ENCODE results near the gene HDAC9. TPM values are rescaled to one million over a fixed set of nuclear protein-coding genes. Genes with fewer than 3 reads are reported as not detected.
A peak's percentile ranks its signal among the peaks of the same experiment; 100 is the strongest.

The HDAC9 gene
- total and polyA plus RNA-seq, 7 donors: 0.38 to 34.2 (median 16.8) TPM

DNA sequence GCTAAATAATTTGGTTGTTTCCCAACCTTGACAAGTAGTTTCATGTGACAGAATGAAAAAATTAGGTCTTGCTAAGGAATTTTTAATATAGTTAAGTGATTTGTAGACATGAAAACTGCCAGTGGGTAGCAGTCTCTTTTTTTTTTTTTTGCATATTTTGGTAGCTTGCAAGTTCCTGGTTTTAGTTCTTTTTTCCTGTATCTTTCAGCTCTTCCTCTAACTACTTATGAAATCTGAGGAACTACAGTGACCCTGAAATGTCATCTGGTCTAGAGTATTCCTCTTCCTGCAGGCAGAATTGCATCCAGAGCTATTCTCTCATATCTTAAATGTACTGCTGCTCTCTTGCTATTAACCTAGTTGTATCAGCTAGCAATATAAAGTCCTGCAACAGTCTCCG, 160.4 kb downstream of the HDAC9 start:
- no peak for TF ChIP-seq CTCF (IDR thresholded peaks at IDR 0.05)
- WGBS, 3 donors: 74 to 85% (median 76%) methylated on average over 1 of the region's 1 CpG
- H3K27ac ChIP-seq: no peak overlapping the region

DNA sequence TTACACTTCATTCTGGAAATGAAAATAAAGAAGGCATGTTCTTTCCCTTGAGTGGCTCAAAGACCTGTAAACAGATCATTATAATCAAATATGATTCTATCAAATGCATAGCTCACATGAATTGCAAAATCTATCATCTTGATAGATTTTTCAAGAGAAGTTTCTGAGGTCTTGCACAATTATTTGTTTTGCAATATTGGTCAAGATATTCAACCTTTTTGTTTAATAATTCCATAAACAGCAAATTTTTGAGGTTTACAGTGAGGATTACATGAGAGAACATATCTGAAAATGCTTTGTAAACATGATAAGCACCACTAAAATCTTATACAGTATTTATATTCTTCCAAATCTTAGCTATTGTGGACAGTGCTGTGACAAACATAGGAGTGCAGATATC, 160.8 kb downstream of the HDAC9 start:
- Histone ChIP-seq H3K4me1 (no peaks in the 10 kb centered on the region), H3K27me3 (ENCODE audit: insufficient read depth in 3 of 3, low read length in 2 of 3) (no peaks in the 10 kb centered on the region), H3K4me3 (no peak overlapping the region), H3K9me3 (no peaks in the 10 kb centered on the region), H3K36me3 (ENCODE audit: insufficient read depth in 1 of 2, low read depth in 1 of 2) (peaks cover 0 to 31% of the 10 kb centered on the region in 2 donors), H3K27ac (no peak overlapping the region)
- ATAC-seq (no peak), DNase-seq (no peak)
- intact Hi-C loops (cut with DNase I): loop anchor here in 1 of 2 donors (5.0 kb wide), 1 partner anchor 64 kb away; no protein-coding TSS in a partner anchor
- TF ChIP-seq CTCF (IDR thresholded peaks at IDR 0.05): no peak

More for the DNA sequence above, 160.4 kb downstream of the HDAC9 start:
- Histone ChIP-seq H3K27me3 (ENCODE audit: insufficient read depth in 3 of 3, low read length in 2 of 3) (no peaks in the 10 kb centered on the region), H3K4me3 (no peak overlapping the region), H3K9me3 (no peaks in the 10 kb centered on the region), H3K36me3 (ENCODE audit: insufficient read depth in 1 of 2, low read depth in 1 of 2) (peaks cover 0 to 33% of the 10 kb centered on the region in 2 donors), H3K4me1 (no peaks in the 10 kb centered on the region)
- intact Hi-C loops (cut with DNase I): loop anchor here in 1 of 2 donors (5.0 kb wide), 1 partner anchor 64 kb away; no protein-coding TSS in a partner anchor
- DNase-seq (no peak), ATAC-seq (no peak)

DNA sequence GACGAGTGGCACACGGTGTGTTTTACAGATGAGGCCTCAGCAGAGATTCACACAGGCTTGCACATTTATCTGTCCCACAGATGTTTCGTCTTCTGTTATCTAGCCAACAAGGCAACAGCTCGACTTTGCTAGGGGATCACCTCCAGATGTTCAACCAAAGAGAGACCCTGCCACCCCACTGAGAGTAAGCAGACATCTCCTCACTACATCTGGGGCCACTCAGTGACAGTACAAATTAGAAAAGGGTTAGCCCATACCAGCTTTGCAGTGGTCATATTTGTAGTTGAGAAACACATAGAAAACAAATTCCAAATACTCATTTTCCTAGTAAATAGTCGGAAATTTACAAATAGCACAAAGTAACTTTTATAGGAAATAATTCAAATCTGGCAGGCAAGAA, 164.2 kb downstream of the HDAC9 start:
- no peak overlapping the region for H3K4me3 ChIP-seq
- DNase-seq (no peak), ATAC-seq (no peak)
- no peak overlapping the region for H3K27ac ChIP-seq
- no peaks in the 10 kb centered on the region for H3K27me3 ChIP-seq (ENCODE audit: insufficient read depth in 3 of 3, low read length in 2 of 3)
- no peak for TF ChIP-seq CTCF (IDR thresholded peaks at IDR 0.05)
- peaks cover 0 to 31% of the 10 kb centered on the region in 2 donors for H3K36me3 ChIP-seq (ENCODE audit: insufficient read depth in 1 of 2, low read depth in 1 of 2)
- H3K9me3 ChIP-seq: no peaks in the 10 kb centered on the region
- 75 to 81% (median 77%) methylated on average over 5 of the region's 5 CpGs for WGBS, 3 donors
- intact Hi-C loops (cut with DNase I): loop anchor here in 1 of 2 donors (5.0 to 10.0 kb wide), 2 partner anchors 67 to 955 kb away; no protein-coding TSS in a partner anchor
- H3K4me1 ChIP-seq: no peaks in the 10 kb centered on the region

- Histone ChIP-seq H3K9me3 (no peaks in the 10 kb centered on the region), H3K4me1 (no peaks in the 10 kb centered on the region), H3K4me3 (no peak overlapping the region), H3K27me3 (ENCODE audit: insufficient read depth in 3 of 3, low read length in 2 of 3) (no peaks in the 10 kb centered on the region), H3K27ac (no peak overlapping the region), H3K36me3 (ENCODE audit: insufficient read depth in 1 of 2, low read depth in 1 of 2) (peaks cover 0 to 28% of the 10 kb centered on the region in 2 donors)
- intact Hi-C loops (cut with DNase I): loop anchor here in 1 of 2 donors (10.0 kb wide), 1 partner anchor 959 kb away; no protein-coding TSS in a partner anchor
- no peak for TF ChIP-seq CTCF (IDR thresholded peaks at IDR 0.05)
- DNase-seq (no peak), ATAC-seq (peak in 1 of 4 donors; percentile 37)
- WGBS, 3 donors: 73 to 81% (median 73%) methylated on average over 7 of the region's 7 CpGs
Measured at GRCh38 chr7:18663321-18663720, 167.8 kb downstream of the HDAC9 start.
